Progenitor cell of endocrine pancreas (in vitro differentiated cells): ENCODE measurements around the gene PCGF3. TPM values are rescaled to one million over a fixed set of nuclear protein-coding genes. Genes with fewer than 3 reads are reported as not detected.
"Not testable (repeated sequence)": the region's sequence is repeated elsewhere in the genome, so short reads cannot be mapped to it uniquely, and the experiment has no call there.

ENCODE experiments used
- DNase-seq: peaks from one replicate; pipeline ENCODE4 v3.0.0; 2021; ENCODE audit warnings: low spot score; ENCODE audit not compliant: unreplicated experiment
- H3K27ac Mint-ChIP-seq: 2 replicates; pipeline ENCODE4 v1.8.0; 2021; ENCODE audit warnings: mild to moderate bottlenecking, moderate library complexity, mixed read lengths
- H3K27me3 Mint-ChIP-seq: 2 replicates; pipeline ENCODE4 v1.8.0; 2021; ENCODE audit warnings: mixed read lengths
- H3K36me3 Mint-ChIP-seq: 2 replicates; pipeline ENCODE4 v1.8.0; 2022; ENCODE audit warnings: mixed read lengths; ENCODE audit not compliant: insufficient read depth
- H3K4me1 Mint-ChIP-seq: 2 replicates; pipeline ENCODE4 v1.8.0; 2021; ENCODE audit warnings: low read depth, mixed read lengths
- H3K4me3 Mint-ChIP-seq: 2 replicates; pipeline ENCODE4 v1.8.0; 2021; ENCODE audit warnings: low read depth, mild to moderate bottlenecking, moderate library complexity, mixed read lengths
- H3K9me3 Mint-ChIP-seq: 2 replicates; pipeline ENCODE4 v1.8.0; 2021; ENCODE audit warnings: low read depth, mixed read lengths
- CTCF ChIP-seq: fragments of 200-600 bp; sonication (generic); IDR thresholded peaks from one replicate; pipeline ENCODE4 v1.5.0; 2021; ENCODE audit warnings: antibody characterized with exemption, mild to moderate bottlenecking; ENCODE audit not compliant: unreplicated experiment
- total RNA-seq: library from RNA; stranded (reverse); gene quantifications from 2 replicates; pipeline ENCODE4 v1.2.1, GENCODE V29; 2021

Gene PCGF3
- total RNA-seq, 1 donor from 2014 or later = 79.8 TPM

DNA sequence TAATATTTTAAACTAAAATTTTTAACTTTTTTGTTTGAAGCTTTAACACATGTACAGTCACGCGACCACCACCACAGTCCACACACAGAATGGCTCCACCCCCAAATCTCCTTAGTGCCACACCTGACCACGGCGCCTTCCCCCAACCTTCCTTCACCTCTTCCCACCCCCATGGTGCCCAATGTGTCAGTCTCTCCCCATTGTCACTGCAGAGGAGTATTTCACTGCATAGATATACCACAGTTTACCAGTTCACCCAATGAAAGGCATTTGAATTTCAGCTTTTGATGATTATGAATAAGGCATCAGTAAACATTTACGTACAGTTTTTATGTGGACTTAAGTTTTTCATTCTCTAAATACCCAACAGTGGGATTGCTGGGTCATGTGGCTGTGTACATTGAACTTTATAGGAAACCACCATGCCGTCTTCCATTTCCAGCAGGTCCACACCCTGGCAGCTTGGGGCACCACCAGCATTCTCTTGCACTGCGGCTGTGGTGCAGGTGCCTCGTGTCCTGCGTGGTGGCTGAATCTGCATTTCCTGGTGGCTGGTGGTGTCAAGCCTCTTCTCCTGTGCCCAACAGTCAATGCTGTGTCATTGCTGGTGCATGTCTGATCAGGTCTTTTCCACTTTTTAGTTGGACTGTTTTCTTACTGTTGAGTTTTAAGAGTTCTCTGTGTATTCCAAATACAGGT lies 71.3 kb downstream of the PCGF3 start:
- TF ChIP-seq CTCF = no peak
- no peak for DNase-seq
- Mint-ChIP-seq H3K4me3 (no peak overlapping the region), H3K4me1 (peaks cover 22% of the 10 kb centered on the region), H3K27me3 (no peaks in the 10 kb centered on the region), H3K27ac (peak overlapping the region; percentile 12), H3K9me3 (peaks cover 3% of the 10 kb centered on the region), H3K36me3 (peaks cover 38% of the 10 kb centered on the region)

- H3K27me3 Mint-ChIP-seq = no peaks in the 10 kb centered on the region
- no peak for TF ChIP-seq CTCF
- peaks cover 27% of the 10 kb centered on the region for H3K4me1 Mint-ChIP-seq
- H3K27ac Mint-ChIP-seq = peak overlapping the region; percentile 12
- peaks cover 3% of the 10 kb centered on the region for H3K9me3 Mint-ChIP-seq
- no peak for DNase-seq
- peaks cover 38% of the 10 kb centered on the region for H3K36me3 Mint-ChIP-seq
- no peak overlapping the region for H3K4me3 Mint-ChIP-seq
Observed at GRCh38 chr4:777520-778262, 72.1 kb downstream of the PCGF3 start.

DNA sequence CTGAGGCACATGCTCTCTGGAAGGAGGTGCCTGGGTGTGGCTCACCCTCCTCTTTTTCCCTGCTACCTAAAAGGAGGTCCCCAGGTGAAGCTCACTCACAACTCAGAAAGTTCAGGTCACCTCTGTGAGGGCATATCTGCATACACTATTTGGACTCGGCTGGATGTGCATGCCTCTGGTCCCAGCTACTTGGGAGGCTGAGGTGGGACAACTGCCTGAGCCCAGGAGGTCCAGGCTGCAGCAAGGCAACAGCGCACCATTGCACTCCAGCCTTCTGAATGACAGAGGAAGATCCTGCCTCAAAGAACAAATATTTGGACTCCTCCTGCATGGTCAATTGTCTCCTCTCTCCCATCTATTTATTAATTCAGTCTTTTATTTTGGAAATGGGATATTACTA lies 73.9 kb downstream of the PCGF3 start:
- H3K27ac Mint-ChIP-seq = peak overlapping the region; percentile 79

GRCh38 chr4:780255-780654 lies 74.6 kb downstream of the PCGF3 start:
- DNase-seq, H3K9me3 Mint-ChIP-seq, H3K27me3 Mint-ChIP-seq: not testable (repeated sequence)
- peaks cover 27% of the 10 kb centered on the region for H3K36me3 Mint-ChIP-seq
- H3K4me1 Mint-ChIP-seq = peaks cover 31% of the 10 kb centered on the region
- peak overlapping the region; percentile 94 for H3K27ac Mint-ChIP-seq
- H3K4me3 Mint-ChIP-seq = peak overlapping the region; percentile 83

More for the DNA sequence above, 73.9 kb downstream of the PCGF3 start:
- Mint-ChIP-seq H3K4me3 (peak overlapping the region; percentile 83), H3K4me1 (peaks cover 32% of the 10 kb centered on the region), H3K9me3 (peaks cover 3% of the 10 kb centered on the region), H3K27me3 (peaks cover 1% of the 10 kb centered on the region), H3K36me3 (peaks cover 31% of the 10 kb centered on the region)
- TF ChIP-seq CTCF = no peak
- DNase-seq = no peak

- H3K27me3 Mint-ChIP-seq = peaks cover 13% of the 10 kb centered on the region
- peak overlapping the region; percentile 83 for H3K4me3 Mint-ChIP-seq
- H3K27ac Mint-ChIP-seq = peak overlapping the region; percentile 94
- peaks cover 2% of the 10 kb centered on the region for H3K9me3 Mint-ChIP-seq
- DNase-seq = no peak
- TF ChIP-seq CTCF = no peak
- H3K36me3 Mint-ChIP-seq = peaks cover 23% of the 10 kb centered on the region
- peaks cover 32% of the 10 kb centered on the region for H3K4me1 Mint-ChIP-seq
Observed at GRCh38 chr4:780716-781492, 75.3 kb downstream of the PCGF3 start.
